SW 1271 (cell line): ENCODE results near the gene PER2.
"Not testable (repeated sequence)": the region's sequence is repeated elsewhere in the genome, so short reads cannot be mapped to it uniquely, and the experiment has no call there.

Experiments used
- DNase-seq, 2 experiments: peaks; one replicate each; lab custom pipeline; 2025; lab: John Stamatoyannopoulos, UW

PER2 gene

GRCh38 chr2:238288650-238289573 lies 502 bp upstream of the PER2 start:
- DNase-seq, result peak; percentile 94 to 98

- DNase-seq, result no peak
Measured at GRCh38 chr2:238286987-238287736, 1.2 kb downstream of the PER2 start.

DNA sequence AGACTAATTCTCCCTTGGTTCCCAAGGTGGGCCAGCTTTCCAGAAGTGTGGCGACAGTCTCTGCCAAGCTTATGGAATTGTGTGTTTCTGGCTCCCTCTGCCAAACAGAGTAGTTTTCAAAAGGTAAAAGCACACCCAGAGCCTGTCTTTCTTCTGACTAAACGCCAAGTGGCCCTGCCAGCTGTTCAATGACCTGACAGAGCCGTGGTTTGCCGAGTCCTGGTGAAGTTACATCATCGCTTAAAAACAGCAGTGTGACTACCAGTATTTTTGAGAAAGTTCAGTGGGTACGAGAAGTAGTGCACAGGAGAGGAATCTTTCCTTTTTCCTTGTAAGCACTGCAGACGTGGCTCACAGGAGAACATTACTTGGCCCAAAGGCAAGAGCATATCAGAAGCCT lies 1.9 kb downstream of the PER2 start:
- no peak for DNase-seq

- DNase-seq, result no peak
Measured at GRCh38 chr2:238286095-238286494, 2.3 kb downstream of the PER2 start.

DNA sequence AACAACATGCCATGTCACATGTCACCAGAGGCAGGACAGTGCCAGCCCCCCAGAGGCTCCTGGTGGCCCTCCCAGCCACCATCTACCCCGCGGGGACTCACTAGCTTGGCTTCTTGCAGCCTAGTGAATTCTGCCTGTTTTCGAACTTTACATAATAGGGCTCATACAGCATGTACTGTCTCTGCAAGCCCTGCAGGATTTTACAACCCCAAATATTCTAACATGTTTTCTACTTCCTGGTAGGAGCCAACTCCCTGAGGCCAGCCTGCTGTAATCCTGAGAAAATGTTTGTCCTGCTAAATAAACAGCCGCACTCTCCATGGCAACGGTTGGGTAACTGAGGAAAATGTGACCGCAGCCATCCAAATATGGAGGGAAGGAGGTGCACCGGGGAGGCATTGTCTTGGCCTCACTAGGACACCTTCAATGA lies 2.7 kb downstream of the PER2 start:
- DNase-seq, result peak in 1 of 2 experiments; percentile 27

DNA sequence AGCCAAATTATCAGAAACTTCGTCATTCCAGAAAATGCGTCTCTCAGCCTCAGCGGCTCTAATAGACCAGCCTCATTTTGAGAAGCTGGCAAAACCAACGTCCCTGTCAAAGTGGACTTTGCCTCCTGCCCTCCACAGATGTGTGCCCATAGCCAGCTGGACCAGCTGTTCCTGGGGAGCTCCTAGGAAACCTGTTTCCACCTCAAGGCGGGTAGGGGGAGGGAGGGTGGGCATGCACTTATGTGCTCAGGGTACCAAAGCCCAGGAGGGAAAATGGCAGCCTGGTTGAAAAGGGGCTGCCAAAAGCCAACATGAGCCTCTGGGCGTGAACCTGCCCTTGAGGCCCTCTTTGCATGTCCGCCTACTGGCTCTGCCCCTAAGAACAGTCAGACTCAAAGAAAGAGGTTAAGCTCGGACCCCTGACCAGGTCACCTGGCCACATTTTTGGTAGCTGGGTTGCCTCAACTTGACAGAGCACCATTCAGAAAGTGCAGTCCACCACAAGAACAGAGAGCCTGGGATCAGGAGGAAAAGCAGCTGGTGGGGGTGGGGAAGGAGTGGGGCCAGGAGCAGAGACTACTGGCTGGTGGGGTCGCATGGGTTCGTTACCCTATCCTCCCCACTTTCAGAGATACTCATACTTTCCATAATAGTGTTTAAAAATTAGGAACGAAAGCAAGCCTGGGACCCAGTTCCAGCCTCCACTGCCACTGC lies 3.5 kb downstream of the PER2 start:
- DNase-seq, result no peak

- no peak for DNase-seq
Measured at GRCh38 chr2:238282861-238283738, 5.3 kb downstream of the PER2 start.

DNA sequence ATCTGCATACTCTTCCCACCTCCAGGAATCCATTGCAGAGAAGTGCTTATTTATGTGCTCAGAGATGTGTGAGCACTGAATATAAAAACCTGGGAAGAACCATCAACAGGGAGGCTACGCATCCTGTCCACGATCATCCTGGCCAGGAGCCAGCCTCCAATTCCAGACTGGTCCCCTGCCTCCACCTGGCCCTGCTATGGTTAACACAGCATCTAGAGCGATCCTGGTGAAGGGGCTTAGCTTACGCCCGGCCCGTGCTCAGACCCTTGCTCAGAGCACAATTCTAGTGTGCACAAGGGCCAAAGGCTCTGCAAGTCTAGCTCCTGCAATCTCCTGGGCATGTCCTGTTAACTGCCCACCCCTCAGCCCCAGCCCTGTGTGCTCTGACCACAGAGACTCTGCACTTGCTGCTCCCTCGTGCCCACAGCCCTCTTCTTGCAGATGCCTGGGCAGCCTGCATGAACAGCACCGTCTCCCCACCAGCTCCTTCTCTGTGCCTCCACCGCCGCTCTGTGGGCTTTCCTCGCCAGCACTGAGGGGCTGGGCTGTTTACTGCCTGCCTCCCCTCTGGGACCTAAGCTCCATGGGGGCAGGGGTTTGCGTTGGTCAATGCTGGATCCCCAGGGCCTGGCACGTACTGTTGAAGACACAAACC lies 6.5 kb downstream of the PER2 start:
- no peak for DNase-seq

DNA sequence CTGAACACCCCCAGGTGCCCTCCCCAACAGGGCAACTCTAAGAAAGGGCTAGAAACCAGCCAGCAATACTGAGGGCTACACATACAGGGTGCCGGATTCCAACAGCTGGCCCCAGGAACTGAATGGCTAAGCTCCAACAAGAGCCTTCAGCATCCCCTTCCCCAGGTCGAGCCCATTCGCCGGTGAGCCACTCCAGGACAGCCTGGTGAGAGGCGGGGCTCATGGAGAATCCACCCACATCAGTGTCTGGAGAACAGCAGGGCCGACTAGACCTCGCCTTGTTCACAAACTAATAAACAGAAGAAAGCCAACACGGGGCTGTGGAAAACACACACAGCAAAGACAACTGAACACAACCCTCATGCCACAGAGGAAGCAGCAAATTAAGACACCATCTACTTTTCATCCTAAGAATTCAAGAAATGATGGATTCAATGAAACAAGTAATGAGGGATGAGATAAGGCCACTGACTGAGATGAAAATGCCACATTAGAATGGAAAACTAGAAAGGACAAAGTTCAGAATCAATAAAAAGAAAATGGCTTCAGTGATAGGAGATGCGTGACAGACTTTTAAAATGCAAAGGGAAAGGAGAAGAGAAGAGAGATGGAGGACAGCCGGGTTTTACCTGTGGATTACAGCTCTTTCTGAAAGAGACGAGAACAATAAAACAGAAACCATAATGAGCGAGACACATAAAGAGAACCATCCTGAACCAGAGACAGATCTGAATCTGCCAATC lies 8.2 kb downstream of the PER2 start:
- DNase-seq, result no peak

DNA sequence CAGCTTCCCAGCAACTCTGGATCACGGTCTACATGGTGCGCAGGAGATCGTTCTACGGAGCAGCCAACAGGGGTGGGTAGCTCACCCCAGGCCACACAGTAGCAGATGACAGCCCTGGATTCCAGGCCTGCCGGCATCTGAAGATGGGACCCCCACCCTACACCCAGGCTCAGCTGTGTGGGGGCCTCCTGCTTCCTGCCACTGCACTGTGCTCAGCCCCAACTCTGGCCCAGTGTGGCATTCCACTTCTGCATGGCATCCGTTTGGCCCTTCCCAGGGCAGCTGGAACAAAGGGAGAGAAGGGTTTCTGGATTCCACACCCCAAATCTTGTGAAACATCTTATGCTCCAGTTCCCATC lies 9.1 kb downstream of the PER2 start:
- no peak for DNase-seq

DNA sequence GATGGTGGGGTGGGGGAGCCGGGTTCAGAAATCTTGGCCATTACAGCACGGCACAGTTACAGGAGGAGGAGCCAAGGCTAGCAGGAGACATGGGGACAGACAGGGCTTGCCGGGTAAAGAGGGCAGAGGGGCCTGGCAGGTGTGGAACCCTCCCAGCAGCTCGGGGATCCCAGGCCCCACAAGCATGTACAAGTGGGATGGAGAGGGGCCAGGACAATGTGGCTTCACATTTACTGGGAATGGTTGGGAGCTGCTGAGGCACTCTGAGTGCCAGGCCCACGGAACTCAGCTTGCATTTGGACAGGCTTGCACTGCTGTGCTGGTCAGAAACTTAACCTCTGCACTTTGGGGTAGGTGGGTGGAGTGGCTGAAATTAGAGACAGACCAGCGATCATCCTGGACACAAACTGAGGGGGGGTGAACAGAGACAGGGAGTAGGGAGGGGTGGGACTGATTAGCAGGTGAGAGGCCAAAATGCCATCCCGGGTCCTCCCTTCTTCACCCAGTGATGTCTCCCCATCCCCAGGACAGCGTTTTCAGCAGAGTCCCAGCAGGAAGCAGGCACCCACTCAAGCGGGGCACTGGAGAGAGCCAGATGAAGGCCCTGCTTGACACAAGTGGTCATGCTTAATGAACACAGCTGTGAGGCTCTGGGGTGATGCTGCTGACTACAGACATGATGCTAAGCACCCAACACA lies 9.6 kb downstream of the PER2 start:
- no peak for DNase-seq

DNA sequence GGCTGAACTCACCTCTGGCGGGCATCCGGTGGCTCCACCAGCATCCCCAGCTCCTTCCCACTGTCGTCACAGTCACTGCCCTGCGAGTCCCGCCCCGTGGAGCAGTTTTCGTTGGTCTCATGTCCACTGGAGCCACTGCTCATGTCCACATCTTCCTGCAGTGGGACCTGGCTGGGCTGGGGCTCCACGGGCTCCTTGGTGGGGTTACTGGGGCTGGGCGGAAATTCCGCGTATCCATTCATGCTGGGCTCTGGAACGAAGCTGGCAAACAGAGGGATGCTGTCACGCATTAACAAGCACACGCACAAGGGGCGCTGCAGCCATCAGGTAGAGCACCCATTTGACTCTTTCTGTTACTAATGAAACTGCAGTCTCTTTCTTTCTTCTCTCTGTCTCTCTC lies 10.7 kb downstream of the PER2 start:
- no peak for DNase-seq

- no peak for DNase-seq
Measured at GRCh38 chr2:238274152-238274865, 14.1 kb downstream of the PER2 start.

DNA sequence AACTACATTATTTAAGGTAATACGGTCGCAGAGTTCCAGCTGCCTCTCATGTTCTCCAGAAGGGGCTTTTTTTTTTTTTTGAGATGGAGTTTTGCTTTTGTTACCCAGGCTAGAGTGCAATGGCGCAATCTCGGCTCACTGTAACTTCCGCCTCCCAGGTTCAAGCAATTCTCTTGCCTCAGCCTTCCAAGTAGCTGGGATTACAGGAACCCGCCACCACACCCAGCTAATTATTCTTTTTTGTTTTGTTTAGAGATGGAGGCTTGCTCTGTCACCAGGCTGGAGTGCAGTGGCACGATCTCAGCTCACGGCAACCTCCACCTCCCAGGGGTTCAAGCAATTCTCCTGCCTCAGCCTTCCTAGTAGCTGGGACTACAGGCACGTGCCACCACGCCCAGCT lies 15.0 kb downstream of the PER2 start:
- not testable (repeated sequence) for DNase-seq

DNA sequence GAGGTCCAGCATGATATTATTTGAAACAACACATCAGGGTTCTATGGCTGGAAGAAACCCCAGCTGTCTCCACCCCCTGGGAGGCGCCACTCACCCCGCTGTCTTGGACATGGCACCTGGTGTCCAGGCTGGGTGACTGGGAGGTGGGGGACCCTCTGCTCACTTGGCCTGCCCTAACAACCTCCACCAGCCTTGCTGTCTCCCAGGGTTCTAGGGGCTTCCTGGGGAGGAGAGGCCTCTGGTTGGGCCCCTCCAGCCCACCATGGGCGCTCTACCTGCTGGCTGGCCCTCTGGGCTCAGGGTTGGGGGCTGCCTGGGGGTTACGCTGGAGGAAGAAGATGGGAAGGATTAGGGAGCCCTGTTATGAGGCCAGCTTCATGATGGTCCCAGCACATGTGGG lies 16.3 kb downstream of the PER2 start:
- no peak for DNase-seq

- not testable (repeated sequence) for DNase-seq
Measured at GRCh38 chr2:238271686-238272085, 16.7 kb downstream of the PER2 start.

GRCh38 chr2:238271061-238271554 lies 17.3 kb downstream of the PER2 start:
- DNase-seq, result no peak

GRCh38 chr2:238270606-238271005 lies 17.8 kb downstream of the PER2 start:
- no peak for DNase-seq

DNA sequence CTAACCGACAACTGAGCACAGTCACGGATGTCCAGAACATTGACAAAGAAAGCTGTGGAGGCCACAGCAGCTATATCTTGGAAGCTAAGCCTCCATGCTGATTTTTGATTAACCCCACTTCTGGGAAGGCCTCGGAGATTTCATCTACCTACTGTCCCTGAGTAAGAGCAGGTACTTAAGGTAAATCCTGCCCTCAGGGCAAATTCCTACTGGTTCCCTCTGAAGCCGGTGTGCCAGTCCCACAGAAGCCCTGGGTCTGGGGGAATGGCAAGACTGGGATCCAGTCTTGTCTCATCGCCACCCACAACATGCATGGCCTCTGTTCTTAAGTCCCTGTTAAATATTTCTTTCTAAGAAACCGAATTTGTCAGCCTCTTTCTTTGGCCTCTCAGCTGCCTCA lies 18.7 kb downstream of the PER2 start:
- no peak for DNase-seq
